Epidermal melanocyte (primary cell): ENCODE measurements around the gene SGK1.

ENCODE experiments used
- DNase-seq: peaks from one replicate; pipeline ENCODE4 v3.0.0; 2011; ENCODE audit warnings: low spot score; ENCODE audit not compliant: insufficient read length

The SGK1 gene

GRCh38 chr6:134317471-134318131, at the start of gene SGK1:
SGK1 (minus strand) TSS chr6:134318112; CDS start chr6:134317460, 652 bp downstream.
- DNase-seq: no peak

DNA sequence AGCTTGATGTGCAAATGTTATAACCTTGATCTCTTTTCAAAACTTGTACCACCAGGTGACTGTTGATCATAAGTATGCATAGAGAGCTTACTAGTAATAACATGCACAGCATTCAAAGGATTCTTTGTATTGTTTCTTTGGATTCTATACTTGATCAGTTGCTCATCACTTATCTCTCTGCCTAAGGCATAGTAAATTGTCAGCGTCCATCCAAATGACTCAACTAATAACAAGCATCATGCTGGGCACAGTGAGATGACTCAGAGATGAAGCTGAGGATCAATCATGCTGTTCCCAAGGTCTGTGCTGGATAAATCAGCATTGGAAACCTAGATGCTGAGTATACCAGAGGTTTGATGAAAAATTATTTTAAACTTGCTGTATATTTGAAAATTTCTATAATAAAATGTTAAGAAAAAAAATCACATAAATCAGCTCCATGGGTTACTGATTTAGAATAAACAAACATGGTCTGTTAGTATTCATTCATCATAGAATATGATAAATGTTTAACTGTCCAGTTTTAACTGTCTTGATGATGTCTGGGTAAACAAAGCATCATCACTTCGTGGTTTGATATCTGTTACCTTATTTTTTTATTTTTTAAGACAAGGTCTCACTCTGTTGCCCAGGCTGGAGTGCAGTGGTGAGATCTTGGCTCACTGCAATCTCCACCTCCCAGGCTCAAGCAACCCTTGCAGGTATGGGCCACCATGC, 45.6 kb upstream of the SGK1 start:
- no peak for DNase-seq

GRCh38 chr6:134361011-134361410, 43.1 kb upstream of the SGK1 start:
- no peak for DNase-seq

DNA sequence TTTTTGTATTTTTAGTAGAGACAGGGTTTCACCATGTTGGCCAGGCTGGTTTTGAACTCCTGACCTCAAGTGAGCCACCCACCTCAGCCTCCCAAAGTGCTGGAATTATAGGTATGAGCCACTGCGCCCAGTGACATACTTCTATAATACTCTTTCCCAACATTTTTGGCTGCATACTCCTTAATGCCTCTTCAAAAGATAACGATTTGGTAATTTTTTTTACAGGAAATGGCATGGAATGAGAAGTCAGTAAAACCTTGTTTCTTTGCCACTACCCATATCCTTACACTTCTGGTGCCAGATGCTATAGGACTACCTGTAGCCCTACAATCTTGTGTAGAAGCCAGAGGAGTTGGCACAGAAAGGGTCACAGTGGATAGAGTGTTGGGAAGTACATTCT, 41.4 kb upstream of the SGK1 start:
- DNase-seq: no peak

DNA sequence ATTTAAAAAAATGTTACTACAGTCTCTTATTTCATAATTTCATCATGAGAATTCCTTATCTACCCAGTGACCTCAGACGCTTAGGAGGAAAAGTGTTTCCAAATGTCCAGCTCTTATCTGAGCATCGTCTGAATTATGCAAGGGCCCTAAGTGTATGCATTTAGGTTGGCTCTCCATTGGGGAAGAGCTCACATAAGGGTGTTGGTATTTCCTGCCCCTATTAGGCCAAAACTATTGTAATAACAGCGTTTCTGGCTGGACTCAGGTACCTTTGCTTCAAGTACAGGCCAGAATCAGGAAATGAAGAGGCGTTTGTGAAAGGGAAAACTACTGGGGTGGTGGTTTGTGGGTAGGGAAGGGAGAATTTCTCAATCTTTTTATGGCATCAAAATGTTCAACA, 40.4 kb upstream of the SGK1 start:
- DNase-seq: no peak

- no peak for DNase-seq
These were observed 39.1 kb upstream of the SGK1 start for GRCh38 chr6:134357022-134357487.

GRCh38 chr6:134356405-134356804, 38.5 kb upstream of the SGK1 start:
- no peak for DNase-seq

DNA sequence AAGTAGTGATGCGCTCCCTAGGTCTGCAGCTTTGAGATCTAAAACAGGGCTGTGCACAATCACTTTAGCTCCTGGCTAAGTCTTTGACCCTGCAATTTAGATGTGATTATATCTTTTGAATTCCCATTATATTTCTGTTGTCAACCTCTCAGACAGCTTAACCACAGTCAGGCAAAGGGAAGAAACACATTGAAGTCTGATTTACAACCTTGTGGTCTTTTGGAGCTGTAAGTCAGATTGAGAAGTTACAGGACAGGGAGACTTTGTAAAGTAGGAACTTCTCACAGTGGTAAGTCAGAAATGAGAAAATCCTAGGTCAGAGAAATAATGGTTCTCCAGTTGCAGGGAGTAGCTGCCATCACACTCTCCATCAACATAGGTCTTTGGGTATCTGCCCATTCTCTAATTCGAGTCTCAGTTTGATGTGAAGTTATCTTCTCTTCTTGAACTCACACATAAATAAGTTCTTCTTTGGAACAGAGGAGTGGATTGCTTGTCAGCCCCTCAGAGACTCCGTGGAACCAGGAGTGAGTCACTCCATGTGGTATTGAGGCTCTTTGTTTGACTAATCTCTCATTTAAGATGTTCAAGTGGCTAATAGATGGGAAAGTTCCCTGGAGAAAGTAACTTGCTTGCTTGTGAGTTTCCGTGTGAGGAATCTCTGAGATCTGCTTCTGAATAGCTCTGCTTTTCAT, 35.0 kb upstream of the SGK1 start:
- no peak for DNase-seq

DNA sequence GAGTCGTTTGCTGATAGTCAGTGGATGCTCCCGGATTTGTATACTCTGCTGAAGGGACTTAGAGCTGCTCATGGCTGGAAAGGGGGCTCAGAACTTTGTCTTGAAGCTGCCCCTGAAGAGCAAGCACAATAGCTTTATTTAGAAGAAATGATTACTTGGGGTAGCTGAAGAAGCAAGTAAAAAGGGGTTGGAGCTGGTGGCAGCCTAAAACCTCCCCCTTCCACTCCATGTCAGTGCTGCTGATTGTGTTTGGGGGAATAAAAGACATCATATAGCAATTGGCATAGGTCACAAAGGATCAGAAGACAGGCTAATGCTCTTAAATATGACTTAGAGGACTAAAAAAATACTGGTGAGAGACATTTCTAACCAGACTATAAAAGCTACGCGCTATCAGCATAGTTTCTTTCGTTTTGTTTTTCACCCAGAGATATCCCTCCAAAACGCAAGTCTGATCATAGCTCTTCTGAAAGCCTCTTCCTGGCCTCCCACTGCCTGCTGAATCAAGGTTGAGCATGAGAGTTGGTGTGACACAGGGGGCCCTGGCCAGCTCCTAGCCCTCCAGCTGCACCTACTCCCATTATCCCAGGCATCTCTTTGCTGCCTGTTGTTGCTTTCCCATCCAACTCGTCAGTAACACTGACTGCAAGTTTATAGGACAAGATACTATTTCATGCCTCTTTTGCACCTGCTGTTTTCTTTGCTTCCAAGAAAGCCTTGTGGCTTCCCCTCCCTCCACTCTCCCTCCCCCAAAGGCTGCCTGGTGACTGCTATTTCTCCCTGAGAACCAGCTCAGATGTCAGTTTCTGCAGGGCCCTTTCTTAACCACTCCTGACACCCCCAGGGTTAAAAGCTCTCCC, 33.9 kb upstream of the SGK1 start:
- no peak for DNase-seq

DNA sequence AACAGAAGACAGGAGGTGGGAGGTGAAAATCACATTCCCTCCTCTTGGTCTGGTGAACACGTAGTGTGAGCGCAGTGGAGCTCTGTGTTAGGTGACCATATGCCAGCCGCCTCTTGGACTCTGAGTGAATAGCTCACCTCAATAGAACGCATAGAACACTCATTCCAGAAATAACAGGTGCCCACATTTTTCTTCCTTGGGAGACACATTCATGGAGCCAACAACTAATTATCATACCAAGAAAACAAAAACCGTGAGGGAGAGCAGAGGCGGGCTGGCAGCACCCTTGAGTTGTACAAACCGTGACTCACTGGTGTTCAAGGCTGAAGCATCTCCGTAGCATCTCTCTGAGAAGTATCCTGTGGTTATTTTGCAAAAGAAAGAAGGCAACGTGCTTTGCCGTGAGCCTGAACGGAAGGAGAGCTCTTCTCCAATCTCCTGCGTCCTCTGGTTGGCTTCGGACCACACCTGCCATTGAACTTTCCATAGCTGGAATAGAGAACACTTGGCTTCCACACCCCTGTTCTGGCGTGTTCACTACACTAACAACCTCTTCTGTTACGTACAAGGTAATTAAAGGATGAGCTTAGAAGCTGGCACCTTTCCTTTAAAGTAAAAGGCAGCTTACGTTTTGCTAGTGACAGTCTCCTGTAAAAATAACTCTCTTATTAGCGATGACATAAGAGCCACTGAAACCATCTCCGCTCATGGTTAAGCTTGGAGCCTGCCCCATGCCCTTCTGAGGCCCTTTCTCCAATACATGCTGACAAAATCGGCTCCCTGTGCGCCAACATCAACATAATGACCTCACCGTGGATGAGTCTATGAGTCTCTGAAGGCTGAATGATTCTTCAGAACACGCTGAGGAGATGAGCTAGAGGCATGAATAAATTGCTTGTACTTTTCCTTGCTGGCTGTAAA, 30.2 kb upstream of the SGK1 start:
- DNase-seq: no peak

GRCh38 chr6:134346932-134347545, 29.1 kb upstream of the SGK1 start:
- no peak for DNase-seq

DNA sequence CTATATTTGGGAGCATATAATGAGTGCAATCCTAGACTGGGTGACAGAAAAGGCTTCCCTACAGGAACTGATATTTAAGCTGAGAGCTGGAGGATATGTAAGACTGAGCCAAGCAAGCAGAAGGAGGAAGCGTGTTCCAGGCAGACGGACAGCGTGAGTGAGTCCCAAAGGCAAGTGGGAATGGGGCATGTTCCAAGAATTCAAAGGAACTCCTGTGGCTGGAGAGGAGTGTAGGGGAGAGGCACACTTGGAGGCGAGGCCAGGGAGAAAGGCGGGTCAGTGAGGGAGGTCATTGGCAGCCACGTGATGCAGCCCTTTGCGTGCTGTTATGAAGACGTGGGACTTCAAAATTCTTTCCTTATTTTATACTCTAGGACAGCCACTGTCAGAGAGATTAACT, 27.9 kb upstream of the SGK1 start:
- no peak for DNase-seq

- DNase-seq: no peak
These were observed 25.2 kb upstream of the SGK1 start for GRCh38 chr6:134343066-134343465.

DNA sequence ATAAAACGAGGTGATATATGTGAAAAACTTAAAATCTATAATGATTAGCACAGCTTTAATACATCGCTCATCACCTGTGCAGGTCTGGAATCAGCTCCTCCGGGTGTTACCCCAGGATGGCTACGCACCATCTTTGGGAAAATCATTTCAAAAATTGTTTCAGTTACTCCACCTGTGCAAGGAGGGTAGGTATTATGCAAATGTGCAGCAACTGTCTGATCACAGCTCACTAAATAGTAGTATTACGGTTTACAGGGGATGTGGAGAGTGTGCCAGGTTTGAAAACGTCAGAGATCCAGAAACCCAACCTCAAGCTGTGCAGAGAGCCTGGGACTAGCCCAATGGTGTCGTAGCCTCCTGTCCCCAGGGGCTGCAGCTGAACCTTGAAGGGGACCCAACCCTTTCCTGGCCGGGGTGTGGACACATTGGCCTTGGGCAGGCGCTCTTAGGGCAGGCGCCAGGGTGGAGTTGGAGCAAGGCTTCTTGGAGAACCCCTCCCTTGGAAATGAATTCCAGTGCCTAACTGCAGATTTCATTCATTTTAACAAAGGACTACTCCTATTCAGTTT, 24.2 kb upstream of the SGK1 start:
- DNase-seq: no peak

DNA sequence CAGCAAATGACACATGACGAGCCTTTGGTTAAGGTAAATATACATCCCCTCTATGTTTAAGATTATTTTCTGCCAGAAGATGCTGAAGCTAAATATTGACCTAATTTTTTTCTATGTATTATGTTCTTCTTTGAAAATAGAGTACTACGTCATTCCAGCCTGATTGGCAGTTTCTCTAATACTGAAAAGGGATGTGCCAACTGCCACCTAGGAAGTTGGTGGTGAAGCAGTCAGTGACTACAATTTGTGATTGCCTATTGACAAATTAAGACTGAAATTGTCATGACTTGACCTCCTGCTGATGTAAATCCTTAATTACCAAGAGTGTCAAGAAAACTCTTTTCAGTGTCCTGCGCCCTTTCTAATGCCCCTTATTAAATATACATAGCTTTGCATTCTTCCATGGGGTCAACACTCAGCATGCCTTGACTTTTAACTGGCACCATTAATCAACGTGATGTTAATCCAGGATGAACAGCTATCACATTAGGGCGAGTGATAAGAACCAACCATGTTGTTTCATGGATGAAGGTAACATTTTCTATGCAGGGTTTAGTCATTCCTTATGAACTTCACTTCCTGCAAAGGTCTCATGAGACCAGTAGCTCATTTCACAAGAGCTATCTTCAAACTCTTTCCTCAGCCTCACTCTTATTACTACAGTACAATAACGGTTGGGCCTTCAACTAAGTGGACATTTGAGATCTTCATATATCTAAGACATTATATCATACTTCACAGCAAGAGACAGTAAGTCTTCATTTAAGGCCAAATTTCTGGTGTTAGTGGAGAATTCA, 22.5 kb upstream of the SGK1 start:
- DNase-seq: no peak

DNA sequence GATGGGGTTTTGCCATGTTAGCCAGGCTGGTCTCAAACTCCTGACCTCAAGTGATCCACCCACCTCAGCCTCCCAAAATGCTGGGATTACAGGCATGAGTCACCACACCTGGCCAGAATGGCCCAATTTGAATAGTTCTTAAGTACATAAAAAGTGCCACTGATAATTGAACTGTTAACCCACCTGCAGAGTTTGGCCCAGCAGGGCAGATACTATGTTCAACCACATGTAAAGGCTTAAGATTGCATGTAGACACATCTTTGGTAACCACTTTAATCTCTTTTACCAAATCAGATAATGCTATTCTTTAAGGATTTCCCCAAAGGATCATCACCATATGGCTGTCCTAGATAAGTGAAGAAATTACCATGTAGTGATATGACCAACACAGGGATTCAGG, 21.3 kb upstream of the SGK1 start:
- no peak for DNase-seq

GRCh38 chr6:134331256-134331655, 13.3 kb upstream of the SGK1 start:
- DNase-seq: no peak

GRCh38 chr6:134330555-134330954, 12.6 kb upstream of the SGK1 start:
- DNase-seq: no peak

DNA sequence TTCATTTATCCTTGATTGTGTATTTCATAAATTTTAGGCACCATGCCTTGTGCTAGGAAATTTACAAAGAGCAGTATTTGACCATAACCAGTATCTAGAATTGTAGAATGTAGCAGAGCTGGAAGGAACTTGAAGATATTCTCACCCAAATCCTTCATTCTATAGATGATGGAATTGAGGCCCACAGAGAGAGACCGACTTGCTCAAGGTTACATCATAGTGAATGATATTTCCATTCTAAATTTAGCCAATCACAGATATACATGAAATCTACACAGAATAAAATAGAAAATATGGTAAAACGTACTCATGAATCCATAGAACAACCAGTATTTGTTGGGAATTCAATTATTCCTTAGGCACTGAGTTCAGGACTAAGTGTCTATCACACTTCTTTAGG, 10.9 kb upstream of the SGK1 start:
- no peak for DNase-seq
